GM10248 (cell line): ENCODE results near the gene FADS1.

Source experiments
- CTCF ChIA-PET: fragments of 300-600 bp; sonication (Branson Sonifier 250); formaldehyde crosslinking; extraction: SDS; loops from one replicate; lab custom pipeline; 2021; ENCODE audit warnings: antibody characterized with exemption; lab: Yijun Ruan, JAX
- POLR2A ChIA-PET: fragments of 350-650 bp; sonication (Branson Sonifier 250); formaldehyde crosslinking; extraction: SDS; loops from one replicate; lab custom pipeline; 2020; ENCODE audit warnings: antibody characterized with exemption; lab: Yijun Ruan, JAX
- DNase-seq: peaks from one replicate; pipeline ENCODE4 v3.0.0; 2012; ENCODE audit errors: extremely low spot score
- TF ChIP-seq, protein P1 (sequence below): IDR thresholded peaks from 2 replicates; pipeline ENCODE4 v1.5.1; 2012; ENCODE audit warnings: mild to moderate bottlenecking, low read depth; ENCODE audit errors: extremely low read depth, missing control alignments, control extremely low read depth

FADS1 gene

DNA sequence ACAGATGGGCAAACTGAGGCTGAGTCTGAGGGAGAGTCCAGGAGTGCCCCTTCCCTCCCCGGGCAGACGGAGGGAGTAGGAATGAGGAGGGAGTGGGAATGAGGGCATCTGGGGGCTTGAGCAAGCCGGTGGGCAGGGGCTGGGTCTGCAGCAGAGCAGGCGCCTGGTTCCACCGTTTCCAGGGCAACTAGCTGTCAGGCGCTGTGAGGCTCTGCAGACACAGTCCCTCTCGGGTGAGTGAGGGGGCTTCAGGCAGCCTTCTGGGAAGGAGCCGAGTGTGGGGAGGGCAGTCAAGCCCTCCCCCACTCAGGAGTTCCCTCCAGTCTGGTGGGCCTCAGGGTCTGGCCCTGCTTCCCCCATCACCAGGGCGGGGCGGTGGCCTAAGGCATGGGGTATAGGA, 43.4 kb downstream of the FADS1 start:
- TF ChIP-seq, protein P1, sequence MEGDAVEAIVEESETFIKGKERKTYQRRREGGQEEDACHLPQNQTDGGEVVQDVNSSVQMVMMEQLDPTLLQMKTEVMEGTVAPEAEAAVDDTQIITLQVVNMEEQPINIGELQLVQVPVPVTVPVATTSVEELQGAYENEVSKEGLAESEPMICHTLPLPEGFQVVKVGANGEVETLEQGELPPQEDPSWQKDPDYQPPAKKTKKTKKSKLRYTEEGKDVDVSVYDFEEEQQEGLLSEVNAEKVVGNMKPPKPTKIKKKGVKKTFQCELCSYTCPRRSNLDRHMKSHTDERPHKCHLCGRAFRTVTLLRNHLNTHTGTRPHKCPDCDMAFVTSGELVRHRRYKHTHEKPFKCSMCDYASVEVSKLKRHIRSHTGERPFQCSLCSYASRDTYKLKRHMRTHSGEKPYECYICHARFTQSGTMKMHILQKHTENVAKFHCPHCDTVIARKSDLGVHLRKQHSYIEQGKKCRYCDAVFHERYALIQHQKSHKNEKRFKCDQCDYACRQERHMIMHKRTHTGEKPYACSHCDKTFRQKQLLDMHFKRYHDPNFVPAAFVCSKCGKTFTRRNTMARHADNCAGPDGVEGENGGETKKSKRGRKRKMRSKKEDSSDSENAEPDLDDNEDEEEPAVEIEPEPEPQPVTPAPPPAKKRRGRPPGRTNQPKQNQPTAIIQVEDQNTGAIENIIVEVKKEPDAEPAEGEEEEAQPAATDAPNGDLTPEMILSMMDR, result no peak
- no peak for DNase-seq
- POLR2A ChIA-PET, result no interaction called here
- CTCF ChIA-PET, result no interaction called here

DNA sequence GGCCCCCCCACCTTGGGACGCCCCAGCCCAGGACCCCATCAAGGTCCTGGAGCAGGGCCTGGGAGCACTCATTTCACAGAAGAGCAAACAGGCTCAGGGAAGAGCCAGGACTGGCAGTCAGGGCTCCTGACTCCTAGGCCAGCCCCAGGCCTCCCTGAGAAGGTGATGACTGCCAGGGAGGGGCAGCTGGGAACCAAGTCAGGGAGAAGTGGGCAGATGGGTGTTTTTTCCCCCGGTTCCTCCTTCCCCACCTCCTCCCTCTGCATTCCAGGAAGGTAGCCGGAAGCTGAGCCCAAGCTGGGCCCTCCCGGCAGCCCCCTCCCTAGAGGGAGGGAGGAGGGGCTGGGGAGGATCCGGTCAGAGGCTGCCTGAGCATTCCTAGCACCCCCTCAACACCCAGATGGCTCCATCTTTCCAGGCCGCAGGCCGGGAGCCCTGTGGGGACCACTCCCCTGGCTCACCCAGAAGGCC, 44.8 kb downstream of the FADS1 start:
- CTCF ChIA-PET, result interaction anchor here (1.3 to 1.5 kb wide), 2 partner anchors 17 to 24 kb away, joined by 4 to 7 read pairs; no protein-coding TSS in a partner anchor
- TF ChIP-seq, protein P1, result no peak
- POLR2A ChIA-PET, result interaction anchor here (0.5 kb wide), 1 partner anchor 246 kb away, joined by 3 read pairs; no protein-coding TSS in a partner anchor

DNA sequence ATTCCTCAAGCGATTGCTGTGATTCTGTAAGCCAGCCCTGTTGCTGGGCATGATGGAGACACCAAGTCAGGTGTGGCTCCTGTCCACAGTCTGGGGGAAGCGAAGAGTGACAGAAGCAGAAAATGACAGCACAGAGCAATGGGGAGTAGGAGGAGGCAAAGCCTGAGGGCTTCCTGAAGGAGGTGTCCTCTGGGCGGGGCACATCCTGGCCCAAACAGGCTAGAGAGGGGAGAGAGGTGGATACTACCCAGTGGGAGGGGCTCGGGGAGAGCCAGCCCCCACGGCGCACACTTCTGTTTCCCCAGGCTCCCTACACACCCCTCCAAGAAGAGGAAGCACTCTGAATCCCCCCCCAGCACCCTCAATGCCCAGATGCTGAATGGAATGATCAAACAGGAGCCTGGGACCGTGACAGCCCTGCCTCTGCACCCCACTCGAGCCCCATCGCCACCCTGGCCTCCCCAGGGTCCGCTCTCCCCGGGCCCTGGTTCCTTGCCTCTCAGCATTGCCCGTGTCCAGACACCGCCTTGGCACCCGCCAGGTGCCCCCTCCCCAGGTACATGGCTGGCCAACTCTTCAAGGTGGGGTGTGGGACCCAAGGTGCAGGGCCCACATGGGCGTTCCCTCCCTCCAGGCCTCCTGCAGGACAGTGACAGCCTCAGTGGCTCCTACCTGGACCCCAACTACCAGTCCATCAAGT, 45.5 kb downstream of the FADS1 start:
- ChIA-PET CTCF (interaction anchor here (1.1 to 1.5 kb wide), 4 partner anchors 16 to 24 kb away, joined by 3 to 7 read pairs (median 4); no protein-coding TSS in a partner anchor), POLR2A (no interaction called here)
- TF ChIP-seq, protein P1, result no peak
- DNase-seq, result no peak

More for the DNA sequence above, 44.8 kb downstream of the FADS1 start:
- DNase-seq, result no peak

DNA sequence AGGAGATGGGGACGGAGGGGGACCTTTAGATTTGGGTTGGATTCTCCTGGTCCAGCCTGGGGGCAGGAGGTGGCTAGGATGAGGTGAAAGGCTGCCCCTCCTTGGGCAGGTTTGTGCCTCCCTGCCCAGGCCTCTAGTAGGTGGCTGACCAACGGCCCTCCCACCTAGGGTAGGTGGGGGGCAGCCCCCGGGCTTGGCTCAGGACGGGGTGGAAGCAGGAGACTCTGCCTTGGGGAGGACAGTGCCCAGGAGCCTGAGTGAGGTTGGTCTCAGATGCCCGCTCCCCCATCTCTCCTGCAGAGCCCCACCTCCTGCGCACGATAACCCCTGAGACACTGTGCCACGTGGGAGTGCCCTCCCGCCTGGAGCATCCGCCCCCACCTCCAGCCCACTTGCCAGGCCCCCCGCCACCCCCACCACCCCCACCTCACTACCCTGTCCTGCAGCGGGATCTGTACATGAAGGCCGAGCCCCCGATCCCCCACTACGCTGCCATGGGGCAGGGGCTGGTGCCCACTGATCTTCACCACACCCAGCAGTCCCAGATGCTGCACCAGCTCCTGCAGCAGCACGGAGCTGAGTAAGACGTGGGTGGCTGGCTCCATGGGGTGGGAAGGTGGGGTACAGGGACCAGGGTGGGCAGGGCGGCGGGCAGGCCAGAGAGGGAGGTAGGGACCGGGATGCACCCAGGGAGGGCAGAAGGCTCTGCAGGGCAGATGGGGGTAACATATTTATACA, 46.7 kb downstream of the FADS1 start:
- ChIA-PET CTCF (interaction anchor here (1.1 to 1.2 kb wide), 2 partner anchors 18 to 23 kb away, joined by 3 to 5 read pairs; no protein-coding TSS in a partner anchor), POLR2A (no interaction called here)
- TF ChIP-seq, protein P1, result no peak
- DNase-seq, result no peak

DNA sequence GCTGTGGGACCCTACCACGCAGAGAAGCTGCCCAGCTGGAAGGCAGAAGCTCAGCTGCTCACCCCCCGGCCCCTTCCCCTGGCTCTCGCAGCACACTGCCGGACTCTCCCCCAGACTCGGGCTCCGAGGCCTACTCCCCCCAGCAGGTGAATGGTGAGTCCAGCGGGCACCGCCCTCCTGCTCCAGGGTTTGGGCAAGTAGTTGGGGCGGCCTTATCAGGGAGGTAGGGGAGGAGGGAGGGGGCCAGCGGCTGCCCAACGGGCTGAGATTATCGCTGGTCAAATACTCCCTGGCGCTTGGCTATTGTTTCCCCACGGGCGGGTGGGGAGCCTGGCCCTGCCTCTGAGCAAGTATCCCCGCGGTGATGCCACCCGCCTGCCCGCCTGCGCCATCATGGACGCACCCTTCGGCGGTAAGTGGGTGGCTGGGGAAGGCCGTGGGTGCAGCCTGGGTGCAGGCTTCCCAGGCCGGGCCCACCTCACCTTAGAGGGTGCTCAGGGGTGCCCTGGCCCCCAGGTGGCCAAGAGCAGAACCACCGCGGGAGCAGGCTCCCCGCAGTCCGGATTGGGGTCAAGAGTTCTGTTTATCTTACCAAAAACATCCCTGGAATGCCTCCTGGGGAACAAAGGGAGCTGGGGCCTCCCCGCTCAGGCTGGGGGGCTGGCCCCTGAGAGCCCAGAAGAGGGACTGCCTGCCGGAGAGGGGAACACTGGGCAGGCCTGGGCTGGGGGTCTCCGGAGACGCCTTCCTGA, 47.5 kb downstream of the FADS1 start:
- ChIA-PET POLR2A (interaction anchor here (1.0 kb wide), 1 partner anchor 23 kb away, joined by 3 read pairs; the partner anchor contains the start of gene TMEM258), CTCF (no interaction called here)
- no peak for DNase-seq
- TF ChIP-seq, protein P1, result no peak
